Kidney epithelial cell (primary cell): Measurements from ENCODE around the gene USB1. TPM values are rescaled to one million over a fixed set of nuclear protein-coding genes. Genes with fewer than 3 reads are reported as not detected.

Experiments
- DNase-seq: peaks from one replicate; pipeline ENCODE4 v3.0.0-alpha.2; 2010; ENCODE audit warnings: low read depth
- H3K27me3 ChIP-seq: 2 replicates; pipeline ENCODE4 v1.6.0; 2011; ENCODE audit warnings: low read length; ENCODE audit not compliant: control insufficient read depth, insufficient read depth
- H3K36me3 ChIP-seq: 2 replicates; pipeline ENCODE4 v1.5.1; 2011; ENCODE audit warnings: low read length; ENCODE audit not compliant: control insufficient read depth, insufficient read depth
- H3K4me3 ChIP-seq: 2 replicates; pipeline ENCODE4 v1.5.1; 2011; ENCODE audit warnings: low read depth, mild to moderate bottlenecking, control low read depth, low read length
- CTCF ChIP-seq: IDR thresholded peaks from 2 replicates; pipeline ENCODE4 v1.5.1; 2011; ENCODE audit warnings: mild to moderate bottlenecking, moderate library complexity, low read length, control low read depth, inconsistent platforms; ENCODE audit not compliant: insufficient read depth, poor library complexity, severe bottlenecking
- total RNA-seq: library from RNA; depleted of rRNA; stranded (reverse); fragments of >200 nt; gene quantifications from 2 replicates; pipeline ENCODE4 v1.2.3, GENCODE V29; 2015

Gene USB1
- total RNA-seq, 1 donor from 2014 or later, result 50.2 TPM

GRCh38 chr16:57966204-57966771 is 34.9 kb upstream of the USB1 start:
- H3K36me3 ChIP-seq, result no peaks in the 10 kb centered on the region
- TF ChIP-seq CTCF, result no peak
- no peak overlapping the region for H3K4me3 ChIP-seq
- DNase-seq, result no peak
- H3K27me3 ChIP-seq, result no peaks in the 10 kb centered on the region

GRCh38 chr16:57966986-57967385 is 34.2 kb upstream of the USB1 start:
- Histone ChIP-seq H3K4me3 (no peak overlapping the region), H3K36me3 (no peaks in the 10 kb centered on the region), H3K27me3 (no peaks in the 10 kb centered on the region)
- no peak for TF ChIP-seq CTCF
- DNase-seq, result no peak

GRCh38 chr16:57967916-57968315 is 33.3 kb upstream of the USB1 start:
- Histone ChIP-seq H3K27me3 (peaks cover 2% of the 10 kb centered on the region), H3K4me3 (no peak overlapping the region), H3K36me3 (no peaks in the 10 kb centered on the region)
- no peak for TF ChIP-seq CTCF
- DNase-seq, result no peak

GRCh38 chr16:57969451-57970123 is 31.6 kb upstream of the USB1 start:
- Histone ChIP-seq H3K27me3 (peaks cover 5% of the 10 kb centered on the region), H3K36me3 (no peaks in the 10 kb centered on the region), H3K4me3 (no peak overlapping the region)
- no peak for DNase-seq
- TF ChIP-seq CTCF, result no peak

- DNase-seq, result no peak
- no peaks in the 10 kb centered on the region for H3K36me3 ChIP-seq
- TF ChIP-seq CTCF, result no peak
- H3K4me3 ChIP-seq, result no peak overlapping the region
- peaks cover 5% of the 10 kb centered on the region for H3K27me3 ChIP-seq
Measured at GRCh38 chr16:57970319-57970718, 30.9 kb upstream of the USB1 start.

- Histone ChIP-seq H3K4me3 (no peak within 1 kb of the TSS), H3K36me3 (no peaks in the 10 kb centered on the region), H3K27me3 (peaks cover 5% of the 10 kb centered on the region)
- TF ChIP-seq CTCF, result no peak
- DNase-seq, result no peak
Measured at GRCh38 chr16:57970970-57971369, 30.2 kb upstream of the USB1 start, which contains the start of gene CNGB1. Gene CNGB1, minus strand, starts transcription at chr16:57971128. Its CDS starts 3,842 bp downstream, at chr16:57967286.
